Esophagus muscularis mucosa (tissue), 3 donors: ENCODE data around the gene ACP2.

Source experiments
- CTCF ChIP-seq, 3 experiments: fragments of 200-600 bp in 2 of 3; fragments of 450-650 bp in 1 of 3; sonication (generic) in 2 of 3; IDR thresholded peaks; one replicate each; pipeline ENCODE4 v1.5.1; 2017 to 2019; ENCODE audit warnings: antibody characterized with exemption in 3 of 3, mild to moderate bottlenecking in 2 of 3, moderate library complexity in 1 of 3
- POLR2A ChIP-seq: fragments of 450-650 bp; IDR thresholded peaks from one replicate; pipeline ENCODE4 v1.6.1; 2017; ENCODE audit warnings: antibody characterized with exemption, moderate library complexity, mild to moderate bottlenecking, low read depth
- POLR2AphosphoS5 ChIP-seq, 2 donors: sonication (generic); formaldehyde crosslinking; IDR thresholded peaks; one replicate each; pipeline ENCODE4 v1.6.1; 2017; ENCODE audit warnings: antibody characterized with exemption in 2 of 2

- TF ChIP-seq POLR2A, result no peak
- no peak for TF ChIP-seq CTCF (IDR thresholded peaks at IDR 0.05)
- TF ChIP-seq POLR2AphosphoS5 (IDR thresholded peaks at IDR 0.05), result peak in 1 of 2 donors; percentile 20
Observed at GRCh38 chr11:47270331-47271271, 22.0 kb upstream of the ACP2 start.
